OCI-LY3 (cell line): ENCODE results near the gene CNDP2.

Experiments used
- EZH2phosphoT487 ChIP-seq: fragments of 200-600 bp; shearing (Covaris generic); IDR thresholded peaks from 2 replicates; pipeline ENCODE4 v1.6.1; 2018; ENCODE audit warnings: antibody characterized with exemption, mixed run types, low read depth
- TF ChIP-seq, protein P1 (sequence below): fragments of 200-600, 300-600 bp; sonication (generic); IDR thresholded peaks from 2 replicates; pipeline ENCODE4 v1.5.1; 2014; ENCODE audit warnings: antibody characterized with exemption, low read length, low read depth

DNA sequence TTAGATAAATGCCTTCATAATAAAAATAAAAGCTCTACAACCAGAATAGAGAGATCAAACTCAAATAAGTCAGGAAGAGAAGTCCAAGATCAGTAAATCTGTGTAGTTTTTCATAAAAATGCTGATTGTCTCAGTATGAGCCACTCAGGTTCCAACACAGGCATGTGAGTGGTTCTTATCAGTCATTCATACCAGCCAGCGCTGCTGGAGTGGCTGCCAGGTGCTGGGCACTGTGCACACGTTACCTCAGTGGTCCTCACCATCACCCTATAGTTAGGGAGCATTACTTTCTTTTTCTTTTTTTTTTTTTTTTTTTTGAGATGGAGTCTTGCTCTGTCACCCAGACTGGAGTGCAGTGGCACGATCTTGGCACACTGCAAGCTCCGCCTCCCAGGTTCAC lies 61.9 kb downstream of the CNDP2 start:
- TF ChIP-seq, protein P1, sequence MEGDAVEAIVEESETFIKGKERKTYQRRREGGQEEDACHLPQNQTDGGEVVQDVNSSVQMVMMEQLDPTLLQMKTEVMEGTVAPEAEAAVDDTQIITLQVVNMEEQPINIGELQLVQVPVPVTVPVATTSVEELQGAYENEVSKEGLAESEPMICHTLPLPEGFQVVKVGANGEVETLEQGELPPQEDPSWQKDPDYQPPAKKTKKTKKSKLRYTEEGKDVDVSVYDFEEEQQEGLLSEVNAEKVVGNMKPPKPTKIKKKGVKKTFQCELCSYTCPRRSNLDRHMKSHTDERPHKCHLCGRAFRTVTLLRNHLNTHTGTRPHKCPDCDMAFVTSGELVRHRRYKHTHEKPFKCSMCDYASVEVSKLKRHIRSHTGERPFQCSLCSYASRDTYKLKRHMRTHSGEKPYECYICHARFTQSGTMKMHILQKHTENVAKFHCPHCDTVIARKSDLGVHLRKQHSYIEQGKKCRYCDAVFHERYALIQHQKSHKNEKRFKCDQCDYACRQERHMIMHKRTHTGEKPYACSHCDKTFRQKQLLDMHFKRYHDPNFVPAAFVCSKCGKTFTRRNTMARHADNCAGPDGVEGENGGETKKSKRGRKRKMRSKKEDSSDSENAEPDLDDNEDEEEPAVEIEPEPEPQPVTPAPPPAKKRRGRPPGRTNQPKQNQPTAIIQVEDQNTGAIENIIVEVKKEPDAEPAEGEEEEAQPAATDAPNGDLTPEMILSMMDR, result no peak
- TF ChIP-seq EZH2phosphoT487, result no peak
